ENCODE data around the gene TBC1D2.

The TBC1D2 gene

DNA sequence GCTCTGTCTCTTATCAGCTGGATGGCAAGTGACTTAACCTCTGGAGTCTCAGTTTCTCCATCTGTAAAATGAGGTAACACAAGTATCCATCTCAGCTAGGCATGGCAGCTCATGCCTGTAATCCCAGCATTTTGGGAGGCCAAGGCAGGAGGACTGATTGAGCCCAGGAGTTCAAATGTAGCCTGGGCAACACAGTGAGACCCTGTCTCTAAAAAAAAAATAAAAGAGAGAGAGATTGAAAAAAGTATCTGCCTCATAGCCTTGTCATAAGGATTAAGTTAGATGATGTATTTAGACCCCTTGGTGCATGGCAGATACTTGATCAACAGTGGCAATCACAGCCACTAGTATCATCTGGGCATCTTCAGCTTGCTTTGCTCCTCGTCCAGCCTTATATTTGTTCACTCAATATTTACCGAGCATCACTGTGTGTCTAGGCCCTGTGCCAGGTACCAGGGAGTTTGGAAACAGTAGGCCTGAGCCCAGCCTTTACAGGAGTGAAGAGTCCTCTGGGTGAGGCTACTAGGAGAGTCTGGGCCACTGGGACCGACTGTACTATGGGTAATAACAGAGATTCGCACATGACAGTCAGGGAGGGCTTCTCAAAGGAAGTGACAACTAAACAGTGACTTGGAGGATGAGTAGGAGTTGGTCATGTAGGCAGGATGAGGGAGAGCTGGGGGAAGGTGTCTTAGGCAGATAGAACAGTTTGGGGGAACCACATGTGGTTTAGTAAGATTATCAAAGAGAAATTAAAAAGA is 97.2 kb downstream of the TBC1D2 start:
- DNase-seq = no peak

GRCh38 chr9:98157372-98157771 is 98.1 kb downstream of the TBC1D2 start:
- DNase-seq = no peak

DNA sequence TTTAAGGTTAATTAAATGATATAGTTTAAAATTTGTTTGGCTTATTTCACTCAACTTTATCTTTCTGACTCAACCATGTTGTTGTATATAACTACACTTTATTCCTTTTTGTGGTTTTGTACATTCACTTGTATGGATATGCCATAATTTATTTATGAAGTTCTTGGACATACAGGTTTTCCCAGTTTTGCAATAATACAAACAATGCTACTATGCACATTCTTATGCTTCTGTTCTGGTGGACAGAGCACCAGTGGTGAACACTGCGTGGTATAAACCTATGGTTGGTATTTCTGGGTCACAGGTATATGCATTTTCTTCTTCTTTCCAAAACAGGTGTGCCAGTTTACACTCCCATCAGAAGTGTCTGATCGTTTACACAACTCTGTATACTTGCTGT is 100.8 kb downstream of the TBC1D2 start:
- no peak for DNase-seq

DNA sequence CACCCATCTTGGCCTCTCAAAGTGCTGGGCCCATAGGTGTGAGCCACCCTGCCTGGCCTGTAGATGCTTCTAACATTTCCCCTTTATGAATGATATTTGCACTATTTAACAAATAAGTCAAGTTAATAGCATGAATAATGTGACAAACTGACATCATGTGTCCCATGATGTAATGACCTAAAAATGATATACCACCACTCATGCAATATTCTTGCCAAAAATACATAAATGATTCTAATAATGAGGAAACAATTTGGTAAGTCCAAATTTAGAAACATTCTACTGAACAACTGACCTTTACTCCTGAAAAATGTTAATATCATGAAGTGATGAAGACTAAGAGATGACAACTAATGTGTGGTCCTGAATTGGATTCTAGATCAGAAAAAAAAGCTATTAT is 102.9 kb downstream of the TBC1D2 start:
- no peak for DNase-seq

- DNase-seq = peak; percentile 49
Observed at GRCh38 chr9:98150721-98151120, 104.7 kb downstream of the TBC1D2 start.

DNA sequence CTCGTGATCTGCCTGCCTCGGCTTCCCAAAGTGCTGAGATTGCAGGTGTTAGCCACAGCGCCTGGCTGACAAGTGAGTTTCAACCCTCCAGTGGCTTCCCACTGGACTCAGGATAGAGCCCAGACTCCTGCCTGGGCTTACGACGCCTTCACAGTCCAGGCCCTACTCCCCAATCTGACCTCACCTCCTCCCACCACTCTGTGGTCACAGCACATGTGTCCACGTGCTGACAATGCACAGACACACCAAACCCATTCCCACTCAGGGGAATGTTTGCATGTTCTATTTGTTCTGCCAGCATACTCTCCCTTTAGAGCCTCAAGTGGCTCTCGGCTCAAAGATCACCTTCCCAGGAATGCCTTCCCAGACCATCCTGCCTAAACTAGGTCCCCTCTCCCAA is 105.3 kb downstream of the TBC1D2 start:
- no peak for DNase-seq

DNA sequence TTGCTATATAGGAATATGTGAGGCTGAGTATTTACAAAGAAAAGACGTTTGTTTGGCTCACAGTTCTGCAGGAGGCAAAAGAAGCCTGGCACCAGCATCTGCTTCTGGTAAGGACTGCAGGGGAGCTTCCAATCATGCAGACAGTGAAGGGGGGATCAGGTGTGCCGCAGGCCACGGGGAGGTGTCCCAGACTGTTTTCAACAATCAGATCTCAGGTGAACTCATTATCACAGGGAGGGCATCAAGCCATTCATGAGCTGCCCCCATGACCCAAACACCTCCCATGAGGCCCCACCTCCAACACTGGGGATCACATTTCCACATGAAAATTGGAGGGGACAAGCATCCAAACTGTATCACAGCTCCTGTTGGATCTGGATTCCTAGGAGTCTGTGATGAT is 106.0 kb downstream of the TBC1D2 start:
- DNase-seq = no peak
